ENCODE measurements around the gene GRIN1.

- TF ChIP-seq, protein P1, sequence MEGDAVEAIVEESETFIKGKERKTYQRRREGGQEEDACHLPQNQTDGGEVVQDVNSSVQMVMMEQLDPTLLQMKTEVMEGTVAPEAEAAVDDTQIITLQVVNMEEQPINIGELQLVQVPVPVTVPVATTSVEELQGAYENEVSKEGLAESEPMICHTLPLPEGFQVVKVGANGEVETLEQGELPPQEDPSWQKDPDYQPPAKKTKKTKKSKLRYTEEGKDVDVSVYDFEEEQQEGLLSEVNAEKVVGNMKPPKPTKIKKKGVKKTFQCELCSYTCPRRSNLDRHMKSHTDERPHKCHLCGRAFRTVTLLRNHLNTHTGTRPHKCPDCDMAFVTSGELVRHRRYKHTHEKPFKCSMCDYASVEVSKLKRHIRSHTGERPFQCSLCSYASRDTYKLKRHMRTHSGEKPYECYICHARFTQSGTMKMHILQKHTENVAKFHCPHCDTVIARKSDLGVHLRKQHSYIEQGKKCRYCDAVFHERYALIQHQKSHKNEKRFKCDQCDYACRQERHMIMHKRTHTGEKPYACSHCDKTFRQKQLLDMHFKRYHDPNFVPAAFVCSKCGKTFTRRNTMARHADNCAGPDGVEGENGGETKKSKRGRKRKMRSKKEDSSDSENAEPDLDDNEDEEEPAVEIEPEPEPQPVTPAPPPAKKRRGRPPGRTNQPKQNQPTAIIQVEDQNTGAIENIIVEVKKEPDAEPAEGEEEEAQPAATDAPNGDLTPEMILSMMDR (IDR thresholded peaks at IDR 0.05) = no peak
- TF ChIP-seq POLR2A (IDR thresholded peaks at IDR 0.05) = no peak
Measured at GRCh38 chr9:137147793-137148160, 8.8 kb downstream of the GRIN1 start.

All from thyroid gland (tissue), 4 donors.